Endometrial microvascular endothelial cells (primary cell): ENCODE data around the gene ATP11A. TPM values are rescaled to one million over a fixed set of nuclear protein-coding genes. Genes with fewer than 3 reads are reported as not detected.

Experiments
- in situ Hi-C: cut with HindIII; loops from 2 replicates; pipeline ENCODE4 v1.10.0; 2017; ENCODE audit warnings: low sequenced_read_pairs, low pct_unique_long_range_greater_than_20kb; ENCODE audit errors: inconsistent ontology term
- total RNA-seq: library from RNA; depleted of rRNA; stranded (reverse); fragments of >200 nt; gene quantifications from one replicate; pipeline ENCODE4 v1.2.3, GENCODE V29; 2015; ENCODE audit errors: inconsistent ontology term

The ATP11A gene
- total RNA-seq, 1 donor from 2014 or later, result 45.8 TPM

- in situ Hi-C loops, result no loop called here
Observed at GRCh38 chr13:112718318-112718717, 28.5 kb downstream of the ATP11A start.

- in situ Hi-C loops, result no loop called here
Observed at GRCh38 chr13:112719016-112719415, 29.2 kb downstream of the ATP11A start.

DNA sequence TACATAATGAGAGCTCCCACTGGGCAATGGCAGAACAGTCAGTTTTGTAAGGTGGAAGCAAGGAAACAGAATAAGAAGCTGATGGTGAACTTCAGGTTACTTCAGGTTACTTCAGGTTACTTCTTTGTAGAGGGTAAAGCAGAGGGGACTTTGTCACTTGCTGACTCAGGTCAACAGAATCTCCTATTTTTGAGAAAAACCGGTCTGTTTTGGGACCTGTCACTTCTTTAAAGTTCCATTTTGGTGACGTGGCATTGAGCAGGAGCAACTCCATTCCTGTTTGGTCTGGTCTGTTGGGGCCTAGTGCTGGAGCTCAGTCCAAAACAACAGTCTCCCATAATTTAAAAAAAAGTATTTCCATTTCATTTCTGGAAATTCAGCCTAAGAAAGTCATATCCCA lies 29.7 kb downstream of the ATP11A start:
- in situ Hi-C loops, result no loop called here

DNA sequence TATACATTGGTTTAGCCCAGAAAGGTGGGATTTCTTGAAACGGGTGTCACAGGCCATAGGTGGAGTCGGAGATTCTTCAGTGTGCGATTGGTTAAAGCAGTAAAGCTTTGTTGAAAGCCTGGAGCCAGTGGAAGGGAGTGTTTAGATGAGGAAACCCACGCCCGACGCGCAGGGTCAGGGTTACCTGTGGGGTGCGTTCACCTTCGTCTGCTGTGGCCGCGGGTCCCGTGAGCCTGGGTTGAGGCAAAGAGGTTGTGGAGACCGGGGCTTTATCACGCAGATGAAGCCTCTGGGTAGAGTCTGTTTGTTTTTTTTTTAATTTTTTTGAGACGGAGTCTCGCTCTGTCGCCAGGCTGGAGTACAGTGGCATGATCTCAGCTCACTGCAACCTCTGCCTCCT lies 30.4 kb downstream of the ATP11A start:
- in situ Hi-C loops, result no loop called here

GRCh38 chr13:112720814-112721197 lies 31.0 kb downstream of the ATP11A start:
- in situ Hi-C loops, result no loop called here

- in situ Hi-C loops, result no loop called here
Observed at GRCh38 chr13:112721198-112722104, 31.6 kb downstream of the ATP11A start.

DNA sequence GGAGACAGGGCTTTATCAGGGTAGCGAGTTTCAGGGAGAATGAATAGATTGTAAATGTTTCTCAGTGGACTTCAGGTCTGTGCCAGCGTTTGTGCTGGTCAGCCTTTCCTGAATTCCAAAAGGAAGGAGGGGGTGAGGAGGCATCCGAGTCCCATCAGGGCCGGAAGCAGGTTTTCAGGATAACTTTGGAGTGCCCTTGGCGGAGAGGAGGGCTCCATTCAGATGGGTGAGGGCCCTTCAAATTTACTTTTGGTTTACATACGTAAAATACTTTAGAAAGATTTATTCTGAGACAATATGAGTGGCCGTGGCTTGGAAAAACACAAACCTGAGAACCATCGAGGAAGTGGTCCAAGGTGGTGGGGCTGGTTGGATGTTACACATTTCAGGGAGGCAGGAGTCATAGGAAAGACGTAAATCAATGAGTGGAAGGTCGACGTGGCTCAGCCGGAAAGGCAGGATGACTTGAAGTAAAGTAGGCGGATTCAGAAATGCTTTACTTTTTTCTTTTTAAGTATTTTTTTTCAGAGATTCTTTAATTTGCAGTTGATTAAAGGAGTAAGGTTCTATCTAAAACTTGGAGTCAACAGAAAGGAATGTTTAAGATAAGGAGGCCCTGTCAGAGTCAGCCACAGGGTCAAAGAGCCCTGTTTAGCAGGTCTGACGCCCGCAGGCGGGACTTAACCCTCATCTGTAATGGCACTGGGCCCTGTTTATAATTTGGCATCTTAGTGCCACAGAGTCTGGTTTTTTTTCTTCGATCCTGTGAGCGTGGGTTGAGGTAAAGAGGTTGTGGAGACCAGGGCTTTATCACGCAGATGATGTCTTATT lies 32.8 kb downstream of the ATP11A start:
- in situ Hi-C loops, result no loop called here

DNA sequence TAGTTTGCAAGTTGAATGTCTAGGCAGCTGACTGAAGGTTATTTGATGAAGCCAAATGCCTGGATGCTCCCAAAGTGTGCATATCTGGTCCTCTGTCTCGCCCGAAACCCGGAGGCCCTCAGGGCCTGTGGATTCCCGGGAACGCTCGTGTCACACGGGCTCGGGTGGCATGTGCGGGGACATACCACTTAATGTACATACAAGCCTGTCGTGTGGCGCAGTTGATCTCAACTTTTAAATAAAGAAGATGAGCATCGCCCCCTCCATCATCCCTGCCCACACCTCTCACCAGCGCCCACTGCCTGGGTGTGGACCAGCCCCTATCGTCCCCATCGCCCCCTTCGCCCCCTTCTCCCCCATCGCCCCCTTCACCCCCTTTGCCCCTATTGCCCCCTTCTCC lies 33.9 kb downstream of the ATP11A start:
- in situ Hi-C loops, result no loop called here

DNA sequence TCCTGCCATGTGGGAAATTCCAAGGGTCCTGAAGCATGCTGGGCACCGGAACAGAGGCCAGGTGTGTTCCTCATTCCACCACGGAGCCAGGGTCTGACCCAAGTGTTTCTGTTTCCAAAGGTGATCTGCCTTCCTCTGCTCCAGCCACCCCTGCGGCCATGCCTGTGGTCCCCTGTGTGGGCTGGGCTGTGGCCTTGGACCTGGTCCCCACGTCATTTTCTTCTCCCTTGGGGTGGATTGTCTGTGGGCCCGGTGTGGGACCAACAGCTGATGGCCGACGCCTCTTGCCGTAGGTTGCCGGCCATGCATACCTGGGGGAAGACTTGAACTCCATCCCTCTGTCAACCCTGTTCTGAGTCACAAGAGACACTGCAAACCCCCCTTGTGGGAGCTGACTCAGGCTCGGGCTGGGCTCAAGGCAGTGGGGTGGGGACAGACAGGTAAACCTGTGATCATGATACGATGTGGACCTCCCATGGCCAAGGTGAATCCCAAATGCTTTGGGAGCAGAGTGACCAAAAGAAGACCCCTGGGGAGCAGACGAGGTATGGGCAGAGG lies 35.0 kb downstream of the ATP11A start:
- in situ Hi-C loops, result loop anchor here (5.0 kb wide), 1 partner anchor 33 kb away; the partner anchor contains the start of gene ATP11A

DNA sequence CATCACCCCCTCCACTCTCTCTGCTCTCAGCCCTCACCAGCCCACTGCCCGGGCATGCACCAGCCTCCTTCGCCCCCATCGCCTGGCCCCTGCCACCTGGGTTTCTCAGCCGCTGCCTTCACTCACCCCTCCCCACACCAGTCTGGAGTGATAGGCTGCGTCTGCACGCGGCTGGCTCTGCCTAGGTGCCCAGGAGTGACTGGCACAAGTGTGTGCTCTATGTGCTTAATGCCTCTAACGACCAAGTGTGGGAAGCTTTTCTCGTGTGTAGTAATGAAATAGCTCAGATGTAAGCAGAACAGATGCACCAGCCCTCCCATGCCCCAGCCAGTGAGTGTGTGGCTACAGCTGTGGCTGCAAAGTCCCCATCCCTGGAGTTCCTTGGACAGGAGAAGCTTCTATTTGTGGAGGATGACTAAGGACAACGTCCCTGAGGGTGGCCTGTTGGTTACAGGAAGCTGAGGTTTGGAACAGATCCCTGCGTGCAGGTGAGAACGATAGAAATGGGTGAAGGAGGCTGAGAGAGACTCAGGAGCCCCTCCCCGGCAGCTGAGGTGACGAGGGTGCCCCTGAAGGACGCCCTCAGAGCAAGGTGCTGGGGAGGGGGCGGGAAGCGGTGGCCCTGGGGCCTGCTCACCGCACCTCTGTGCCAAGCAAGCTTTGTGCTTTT lies 35.6 kb downstream of the ATP11A start:
- in situ Hi-C loops, result loop anchor here (5.0 kb wide), 1 partner anchor 33 kb away; the partner anchor contains the start of gene ATP11A

GRCh38 chr13:112726016-112726767 lies 36.4 kb downstream of the ATP11A start:
- in situ Hi-C loops, result loop anchor here (5.0 kb wide), 1 partner anchor 34 kb away; the partner anchor contains the start of gene ATP11A

- in situ Hi-C loops, result loop anchor here (5.0 kb wide), 1 partner anchor 35 kb away; the partner anchor contains the start of gene ATP11A
Observed at GRCh38 chr13:112727581-112727980, 37.7 kb downstream of the ATP11A start.

GRCh38 chr13:112728375-112729126 lies 38.7 kb downstream of the ATP11A start:
- in situ Hi-C loops, result loop anchor here (5.0 kb wide), 1 partner anchor 36 kb away; the partner anchor contains the start of gene ATP11A

DNA sequence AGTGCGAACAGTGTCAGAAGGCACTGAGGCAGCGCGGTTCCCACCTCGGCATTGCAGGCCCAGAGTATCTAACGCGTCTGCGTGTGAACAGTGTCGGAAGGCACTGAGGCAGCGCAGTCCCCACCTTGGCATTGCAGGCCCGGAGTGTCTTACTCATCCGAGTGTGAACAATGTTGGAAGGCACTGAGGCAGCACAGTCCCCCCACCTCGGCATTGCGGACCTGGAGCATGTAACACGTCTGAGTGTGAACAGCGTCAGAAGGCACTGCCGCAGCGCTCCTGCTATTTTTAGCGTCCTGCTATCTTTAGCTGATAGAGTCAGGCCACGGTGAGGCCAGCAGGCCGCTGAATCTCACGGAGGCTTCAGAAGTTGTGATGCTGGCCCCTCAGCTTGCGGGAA lies 39.6 kb downstream of the ATP11A start:
- in situ Hi-C loops, result loop anchor here (5.0 kb wide), 1 partner anchor 37 kb away; the partner anchor contains the start of gene ATP11A

- in situ Hi-C loops, result no loop called here
Observed at GRCh38 chr13:112730157-112730671, 40.4 kb downstream of the ATP11A start.

DNA sequence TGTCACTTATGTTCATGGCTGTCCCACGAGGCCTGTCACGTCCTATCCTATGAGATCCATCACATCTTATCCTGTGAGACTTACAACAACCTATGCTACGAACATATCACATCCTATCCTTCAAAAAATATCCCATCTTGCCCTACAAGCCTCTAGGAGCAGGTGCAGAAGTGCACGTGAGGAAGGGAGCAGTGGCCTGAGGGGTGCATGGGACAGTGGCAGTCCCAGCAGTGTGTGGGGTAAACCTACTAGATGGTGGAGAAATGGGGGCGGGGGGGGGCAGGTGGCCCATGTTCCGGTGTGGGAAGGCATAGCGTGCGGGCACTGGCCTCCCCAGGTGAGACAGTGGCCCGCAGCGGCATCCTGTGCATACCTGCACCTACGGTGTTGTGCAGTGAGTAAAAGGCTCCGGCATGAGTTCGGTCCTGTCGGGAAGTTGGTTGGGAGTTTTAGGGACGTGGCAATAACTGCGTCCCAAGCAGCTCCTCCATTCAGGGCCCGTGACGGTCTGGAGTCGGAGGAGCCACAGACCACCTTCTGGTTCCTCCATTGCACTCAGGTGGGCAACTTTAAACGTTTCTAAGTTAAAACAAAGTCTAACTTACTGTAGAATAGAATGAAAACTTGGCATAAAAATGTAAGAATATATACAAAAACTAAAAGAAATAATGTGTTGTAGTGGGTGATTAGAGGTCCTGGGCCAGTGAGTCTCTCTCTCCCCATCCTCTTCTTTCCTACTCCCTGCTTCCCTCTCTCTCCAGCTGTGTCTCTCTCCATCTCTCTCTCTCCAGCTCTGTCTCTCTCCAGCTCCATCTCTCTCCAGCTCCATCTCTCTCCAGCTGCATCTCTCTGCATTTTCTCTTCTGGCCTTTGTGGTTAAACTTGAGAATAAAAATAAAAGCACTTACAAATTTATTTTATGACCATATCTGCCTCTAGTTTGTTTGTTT lies 42.1 kb downstream of the ATP11A start:
- in situ Hi-C loops, result no loop called here
